Hepatocyte (in vitro differentiated cells): ENCODE data around the gene KLK15. TPM values are rescaled to one million over a fixed set of nuclear protein-coding genes. Genes with fewer than 3 reads are reported as not detected.

Experiments
- DNase-seq: peaks from one replicate; pipeline ENCODE4 v3.0.0-alpha.2; 2016; ENCODE audit warnings: low spot score
- H2AFZ ChIP-seq: fragments of 200-600 bp; sonication (generic); 2 replicates; pipeline ENCODE4 v1.6.0; 2016; ENCODE audit warnings: antibody characterized with exemption, mild to moderate bottlenecking
- H3K27ac ChIP-seq: fragments of 200-600 bp; sonication (generic); 2 replicates; pipeline ENCODE4 v1.5.1; 2016; ENCODE audit warnings: mild to moderate bottlenecking
- H3K27me3 ChIP-seq: fragments of 200-600 bp; sonication (generic); 2 replicates; pipeline ENCODE4 v1.6.1; 2016
- H3K36me3 ChIP-seq: fragments of 200-600 bp; sonication (generic); replicated peaks from 2 replicates; pipeline ENCODE4 v1.5.1; 2016; ENCODE audit warnings: low read depth; ENCODE audit not compliant: insufficient read depth
- H3K4me1 ChIP-seq: fragments of 200-600 bp; sonication (generic); 2 replicates; pipeline ENCODE4 v1.5.1; 2016; ENCODE audit warnings: mild to moderate bottlenecking, moderate library complexity; ENCODE audit not compliant: insufficient read depth
- H3K4me2 ChIP-seq: fragments of 200-600 bp; sonication (generic); 2 replicates; pipeline ENCODE4 v1.6.0; 2016
- H3K4me3 ChIP-seq: fragments of 200-600 bp; sonication (generic); 2 replicates; pipeline ENCODE4 v1.5.1; 2016; ENCODE audit warnings: mild to moderate bottlenecking
- H3K79me2 ChIP-seq: fragments of 200-600 bp; sonication (generic); 2 replicates; pipeline ENCODE4 v1.6.0; 2017; ENCODE audit warnings: mild to moderate bottlenecking
- H3K9me2 ChIP-seq: fragments of 200-600 bp; sonication (generic); replicated peaks from 2 replicates; pipeline ENCODE4 v1.6.0; 2017; ENCODE audit warnings: mild to moderate bottlenecking; ENCODE audit not compliant: insufficient read depth
- H3K9me3 ChIP-seq: fragments of 200-600 bp; sonication (generic); 2 replicates; pipeline ENCODE4 v1.5.1; 2016; ENCODE audit warnings: low read depth, mild to moderate bottlenecking
- H4K20me1 ChIP-seq: fragments of 200-600 bp; sonication (generic); 2 replicates; pipeline ENCODE4 v1.6.0; 2016; ENCODE audit warnings: mild to moderate bottlenecking; ENCODE audit not compliant: insufficient read depth, poor library complexity, severe bottlenecking
- EZH2 ChIP-seq: fragments of 200-600 bp; sonication (generic); IDR thresholded peaks from 2 replicates; pipeline ENCODE4 v1.6.1; 2016; ENCODE audit warnings: antibody characterized with exemption, mild to moderate bottlenecking, borderline replicate concordance
- EZH2phosphoT487 ChIP-seq: fragments of 200-600 bp; sonication (generic); IDR thresholded peaks from one replicate; pipeline ENCODE4 v1.6.1; 2018; ENCODE audit warnings: antibody characterized with exemption, mild to moderate bottlenecking, low read depth, moderate library complexity; ENCODE audit not compliant: unreplicated experiment, severe bottlenecking
- WGBS: methylation state at CpG from one replicate; pipeline ENCODE4 v1.1.6; 2016; ENCODE audit warnings: low lambda C conversion rate; ENCODE audit errors: missing lambda C conversion rate; 5-methylcytosine and 5-hydroxymethylcytosine counted together
- polyA plus RNA-seq: library from polyadenylated mRNA; unstranded; fragments of >200 nt; fragmentation: Nextera tagmentation; extraction: Ambion mirVana; gene quantifications from 2 replicates; pipeline ENCODE4 v1.2.1, GENCODE V29; 2016
- total RNA-seq: library from RNA; depleted of rRNA; stranded (reverse); fragments of >200 nt; gene quantifications from 2 replicates; pipeline ENCODE4 v1.2.3, GENCODE V29; 2014
- TF ChIP-seq, protein P1 (sequence below): fragments of 200-600 bp; sonication (generic); IDR thresholded peaks from 2 replicates; pipeline ENCODE4 v1.5.1; 2016; ENCODE audit warnings: antibody characterized with exemption, mild to moderate bottlenecking; ENCODE audit not compliant: poor library complexity

Gene KLK15
- total and polyA plus RNA-seq, 2 experiments from 2014 or later: not detected

DNA sequence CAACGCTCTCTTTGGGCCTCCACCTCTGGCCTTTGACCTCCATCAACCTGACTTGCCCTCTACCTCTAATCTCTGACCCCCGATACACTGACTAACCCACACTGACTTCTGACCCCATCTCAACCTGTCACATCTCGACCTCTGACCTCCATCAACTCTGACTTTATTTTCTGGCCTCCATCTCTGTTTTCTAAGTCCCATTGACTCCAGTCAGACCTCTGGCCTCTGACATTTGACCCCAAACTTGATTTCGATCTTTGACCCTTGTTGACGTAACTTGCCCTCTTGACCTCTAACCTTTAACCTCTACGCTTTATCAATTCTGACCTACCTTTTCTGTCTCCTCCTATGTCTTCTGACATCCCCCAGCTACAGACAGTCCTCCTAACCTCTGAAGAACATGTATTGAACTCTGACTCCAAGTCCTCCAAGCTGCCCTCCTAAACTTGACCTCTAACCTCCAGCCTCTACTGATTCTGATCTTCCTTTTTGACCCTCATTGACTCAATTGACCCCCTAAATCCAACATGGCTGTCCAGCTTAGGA lies 42.4 kb downstream of the KLK15 start:
- Histone ChIP-seq H3K36me3 (no peaks in the 10 kb centered on the region), H3K4me3 (no peak overlapping the region), H3K4me1 (no peaks in the 10 kb centered on the region), H3K9me2 (no peaks in the 10 kb centered on the region), H3K79me2 (no peaks in the 10 kb centered on the region), H3K27me3 (no peaks in the 10 kb centered on the region), H3K27ac (no peak overlapping the region), H4K20me1 (no peaks in the 10 kb centered on the region), H3K4me2 (no peak overlapping the region), H3K9me3 (no peaks in the 10 kb centered on the region), H2AFZ (no peak overlapping the region)
- whole genome bisulfite sequencing: 98% methylated on average over 6 of the region's 6 CpGs
- DNase-seq: no peak
- no peak for TF ChIP-seq EZH2phosphoT487
- TF ChIP-seq EZH2: no peak
- TF ChIP-seq, protein P1, sequence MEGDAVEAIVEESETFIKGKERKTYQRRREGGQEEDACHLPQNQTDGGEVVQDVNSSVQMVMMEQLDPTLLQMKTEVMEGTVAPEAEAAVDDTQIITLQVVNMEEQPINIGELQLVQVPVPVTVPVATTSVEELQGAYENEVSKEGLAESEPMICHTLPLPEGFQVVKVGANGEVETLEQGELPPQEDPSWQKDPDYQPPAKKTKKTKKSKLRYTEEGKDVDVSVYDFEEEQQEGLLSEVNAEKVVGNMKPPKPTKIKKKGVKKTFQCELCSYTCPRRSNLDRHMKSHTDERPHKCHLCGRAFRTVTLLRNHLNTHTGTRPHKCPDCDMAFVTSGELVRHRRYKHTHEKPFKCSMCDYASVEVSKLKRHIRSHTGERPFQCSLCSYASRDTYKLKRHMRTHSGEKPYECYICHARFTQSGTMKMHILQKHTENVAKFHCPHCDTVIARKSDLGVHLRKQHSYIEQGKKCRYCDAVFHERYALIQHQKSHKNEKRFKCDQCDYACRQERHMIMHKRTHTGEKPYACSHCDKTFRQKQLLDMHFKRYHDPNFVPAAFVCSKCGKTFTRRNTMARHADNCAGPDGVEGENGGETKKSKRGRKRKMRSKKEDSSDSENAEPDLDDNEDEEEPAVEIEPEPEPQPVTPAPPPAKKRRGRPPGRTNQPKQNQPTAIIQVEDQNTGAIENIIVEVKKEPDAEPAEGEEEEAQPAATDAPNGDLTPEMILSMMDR: no peak

DNA sequence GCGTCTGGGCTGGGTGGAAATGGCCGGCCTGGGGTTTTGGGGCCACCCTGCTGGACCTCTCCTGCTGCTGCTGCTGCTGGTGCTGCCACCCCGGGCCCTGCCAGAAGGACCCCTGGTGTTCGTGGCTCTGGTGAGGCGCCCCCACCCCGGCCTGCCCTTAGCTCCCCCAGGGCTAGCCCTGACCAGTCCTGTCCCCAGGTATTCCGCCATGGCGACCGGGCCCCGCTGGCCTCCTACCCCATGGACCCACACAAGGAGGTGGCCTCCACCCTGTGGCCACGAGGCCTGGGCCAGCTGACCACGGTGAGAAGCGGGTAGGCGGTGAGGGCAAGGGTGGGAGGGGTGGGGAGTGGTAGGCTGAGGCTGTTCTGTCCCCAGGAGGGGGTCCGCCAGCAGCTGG lies 43.0 kb downstream of the KLK15 start, which contains the start of gene ACP4:
ACP4 (plus strand) TSS at position 20 of the 400 bp plus-strand sequence; CDS start at position 20, 0 bp downstream.
- TF ChIP-seq EZH2phosphoT487 (no peak), EZH2 (no peak)
- TF ChIP-seq, protein P1: no peak
- DNase-seq: no peak
- WGBS: 93% methylated on average over 14 of the region's 15 CpGs

DNA sequence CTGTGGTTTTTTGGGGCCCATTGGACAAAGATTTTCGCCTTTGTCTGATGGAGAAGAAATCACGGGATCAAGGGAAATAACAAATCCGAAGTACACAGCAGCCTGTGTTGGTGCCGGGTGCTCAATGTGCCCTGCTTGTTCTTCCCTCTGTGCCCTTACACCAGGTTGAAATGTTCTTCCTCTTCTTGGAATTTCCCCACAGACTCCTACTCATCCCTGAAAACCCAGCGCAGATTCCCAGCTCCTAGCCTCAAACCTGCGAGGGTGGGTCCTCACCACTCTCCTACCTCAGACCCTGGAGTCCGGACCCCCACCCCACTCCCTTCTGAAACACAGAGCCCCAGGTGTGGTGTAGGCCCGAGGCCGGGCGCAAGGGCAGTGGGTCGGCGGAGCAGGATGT lies 48.0 kb downstream of the KLK15 start:
- Histone ChIP-seq H3K79me2 (no peaks in the 10 kb centered on the region), H3K36me3 (no peaks in the 10 kb centered on the region), H3K9me3 (no peaks in the 10 kb centered on the region), H3K9me2 (no peaks in the 10 kb centered on the region), H4K20me1 (no peaks in the 10 kb centered on the region), H3K4me1 (no peaks in the 10 kb centered on the region), H3K4me3 (no peak overlapping the region), H2AFZ (no peak overlapping the region), H3K4me2 (no peak overlapping the region), H3K27me3 (peaks cover 16% of the 10 kb centered on the region), H3K27ac (no peak overlapping the region)
- WGBS: 86% methylated on average over 12 of the region's 12 CpGs
- no peak for DNase-seq
- TF ChIP-seq, protein P1: no peak
- TF ChIP-seq EZH2 (no peak), EZH2phosphoT487 (no peak)

More for the DNA sequence above, 43.0 kb downstream of the KLK15 start, which contains the start of gene ACP4:
- no peak within 1 kb of the TSS for H3K27ac ChIP-seq
- H4K20me1 ChIP-seq: no peaks in the 10 kb centered on the region
- H3K9me2 ChIP-seq: no peaks in the 10 kb centered on the region
- no peak within 1 kb of the TSS for H2AFZ ChIP-seq
- H3K4me1 ChIP-seq: no peaks in the 10 kb centered on the region
- no peak within 1 kb of the TSS for H3K4me2 ChIP-seq
- no peaks in the 10 kb centered on the region for H3K9me3 ChIP-seq
- H3K4me3 ChIP-seq: no peak within 1 kb of the TSS
- H3K36me3 ChIP-seq: no peaks in the 10 kb centered on the region
- no peaks in the 10 kb centered on the region for H3K27me3 ChIP-seq
- no peaks in the 10 kb centered on the region for H3K79me2 ChIP-seq
